Trophoblast cell (in vitro differentiated cells and primary cell): ENCODE measurements around the gene CELA3A.
"Not testable (repeated sequence)": the region's sequence is repeated elsewhere in the genome, so short reads cannot be mapped to it uniquely, and the experiment has no call there.

ENCODE experiments used
- DNase-seq, 2 donors: peaks; one replicate each; pipeline ENCODE4 v3.0.0-alpha.2; 2016
- H2AFZ ChIP-seq: 2 replicates; pipeline ENCODE4 v1.6.1; 2013; ENCODE audit warnings: low read length, moderate library complexity, mild to moderate bottlenecking; ENCODE audit not compliant: insufficient read depth, poor library complexity
- H2AK5ac ChIP-seq: 2 replicates; pipeline ENCODE4 v1.6.1; 2013; ENCODE audit warnings: mild to moderate bottlenecking, low read length
- H2BK120ac ChIP-seq: 2 replicates; pipeline ENCODE4 v1.6.1; 2013; ENCODE audit warnings: low read length, mild to moderate bottlenecking, moderate library complexity; ENCODE audit not compliant: insufficient read depth, poor library complexity
- H2BK12ac ChIP-seq: 2 replicates; pipeline ENCODE4 v1.6.1; 2013; ENCODE audit warnings: mild to moderate bottlenecking, low read length, moderate library complexity
- H2BK5ac ChIP-seq: 2 replicates; pipeline ENCODE4 v1.6.1; 2013; ENCODE audit warnings: low read length, low read depth, moderate library complexity, mild to moderate bottlenecking; ENCODE audit not compliant: poor library complexity
- H3K14ac ChIP-seq: 2 replicates; pipeline ENCODE4 v1.6.1; 2013; ENCODE audit warnings: mild to moderate bottlenecking, low read length
- H3K18ac ChIP-seq: 2 replicates; pipeline ENCODE4 v1.6.1; 2013; ENCODE audit warnings: mild to moderate bottlenecking, low read length
- H3K23ac ChIP-seq: 2 replicates; pipeline ENCODE4 v1.6.1; 2013; ENCODE audit warnings: low read length
- H3K27ac ChIP-seq: 2 replicates; pipeline ENCODE4 v1.5.1; 2013; ENCODE audit warnings: low read depth, mild to moderate bottlenecking, inconsistent platforms, low read length, moderate library complexity
- H3K27me3 ChIP-seq: 2 replicates; pipeline ENCODE4 v1.6.1; 2013; ENCODE audit warnings: inconsistent platforms, mild to moderate bottlenecking, low read length, moderate library complexity; ENCODE audit not compliant: insufficient read depth
- H3K36me3 ChIP-seq, 2 experiments: 1 replicate in 1 of 2; 2 replicates in 1 of 2; pipeline ENCODE4 v1.6.1; 2013; ENCODE audit warnings: low read length in 2 of 2, mild to moderate bottlenecking in 2 of 2, moderate library complexity in 1 of 2; ENCODE audit not compliant: insufficient read depth in 2 of 2, control insufficient read depth in 1 of 2
- H3K4ac ChIP-seq: 2 replicates; pipeline ENCODE4 v1.6.1; 2013; ENCODE audit warnings: low read depth, mild to moderate bottlenecking, low read length, moderate library complexity
- H3K4me1 ChIP-seq, 2 experiments: 1 replicate in 1 of 2; 2 replicates in 1 of 2; pipeline ENCODE4 v1.6.1; 2013; ENCODE audit warnings: low read length in 2 of 2, mild to moderate bottlenecking in 2 of 2, moderate library complexity in 1 of 2; ENCODE audit not compliant: insufficient read depth in 2 of 2, control insufficient read depth in 1 of 2
- H3K4me2 ChIP-seq: 2 replicates; pipeline ENCODE4 v1.6.1; 2013; ENCODE audit warnings: inconsistent platforms, mild to moderate bottlenecking, low read length, moderate library complexity
- H3K4me3 ChIP-seq: 2 replicates; pipeline ENCODE4 v1.5.1; 2013; ENCODE audit warnings: mild to moderate bottlenecking, low read depth, low read length, inconsistent platforms
- H3K79me1 ChIP-seq: one replicate; pipeline ENCODE4 v1.6.1; 2013; ENCODE audit warnings: low read length
- H3K79me2 ChIP-seq: 2 replicates; pipeline ENCODE4 v1.6.1; 2013; ENCODE audit warnings: low read length, mild to moderate bottlenecking; ENCODE audit not compliant: control insufficient read depth, insufficient read depth, poor library complexity
- H3K9ac ChIP-seq: 2 replicates; pipeline ENCODE4 v1.6.1; 2013; ENCODE audit warnings: mild to moderate bottlenecking, low read length
- H3K9me3 ChIP-seq: 2 replicates; pipeline ENCODE4 v1.6.1; 2013; ENCODE audit warnings: low read depth, mild to moderate bottlenecking, control low read depth, inconsistent platforms, low read length; ENCODE audit not compliant: insufficient read depth
- H4K12ac ChIP-seq: 2 replicates; pipeline ENCODE4 v1.6.1; 2013; ENCODE audit warnings: low read depth, mild to moderate bottlenecking, low read length, moderate library complexity
- H4K8ac ChIP-seq: 2 replicates; pipeline ENCODE4 v1.6.1; 2013; ENCODE audit warnings: low read depth, mild to moderate bottlenecking, low read length, moderate library complexity
- H4K91ac ChIP-seq: one replicate; pipeline ENCODE4 v1.6.1; 2013; ENCODE audit warnings: low read depth, mild to moderate bottlenecking, low read length, moderate library complexity
- WGBS: extraction: QIAGEN DNeasy Blood & Tissue Kit; methylation state at CpG from one replicate; pipeline ENCODE4 v1.1.7; 2013; ENCODE audit warnings: missing lambda C conversion rate; ENCODE audit not compliant: insufficient read length, insufficient coverage; ENCODE audit errors: extremely low coverage; 5-methylcytosine and 5-hydroxymethylcytosine counted together

CELA3A gene

DNA sequence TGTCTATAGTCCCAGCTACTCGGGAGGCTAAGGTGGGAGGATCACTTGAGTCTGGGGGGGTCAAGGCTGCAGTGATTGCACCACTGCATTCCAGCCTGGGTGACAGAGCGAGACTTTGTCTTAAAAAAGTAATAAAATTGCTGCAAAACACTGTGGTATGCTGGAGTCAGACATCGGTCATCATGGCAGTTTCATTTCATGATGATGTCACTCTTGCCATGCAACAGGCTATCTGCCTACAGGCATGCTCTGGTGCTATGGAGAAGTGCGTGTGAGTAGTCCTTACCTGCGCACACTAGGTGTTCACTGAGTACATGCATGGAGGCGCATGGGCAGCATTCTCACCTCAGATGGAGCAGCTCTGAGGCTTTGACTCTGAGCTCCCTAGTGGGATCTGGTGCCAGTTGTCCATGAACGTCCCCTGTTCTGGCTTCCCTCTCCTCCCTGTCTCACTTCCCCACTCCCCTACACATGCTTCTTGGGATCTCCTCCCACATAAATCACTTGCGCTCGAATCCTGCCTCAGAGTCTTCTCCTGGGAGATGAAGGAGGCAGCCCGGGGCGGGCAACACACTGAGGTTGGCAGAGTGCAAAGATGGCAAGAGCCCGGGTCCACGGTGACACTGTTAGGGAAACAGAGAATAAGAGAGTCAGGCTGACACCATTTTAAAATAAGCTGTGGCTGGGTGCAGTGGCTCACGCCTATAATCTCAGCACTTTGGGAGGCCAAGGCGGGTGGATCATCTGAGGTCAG, 35.0 kb upstream of the CELA3A start:
- H3K9ac ChIP-seq, result no peak overlapping the region
- H2BK120ac ChIP-seq, result no peak overlapping the region
- H3K4me2 ChIP-seq, result no peak overlapping the region
- no peak overlapping the region for H2AK5ac ChIP-seq
- WGBS, result no CpG with 5 or more reads among the region's 15 CpGs
- no peaks in the 10 kb centered on the region for H3K36me3 ChIP-seq
- H3K4me1 ChIP-seq, result peaks cover 13 to 17% of the 10 kb centered on the region in 2 experiments
- no peak overlapping the region for H2BK5ac ChIP-seq
- peaks cover 13% of the 10 kb centered on the region for H3K79me1 ChIP-seq
- H3K27ac ChIP-seq, result no peak overlapping the region
- H3K4ac ChIP-seq, result no peak overlapping the region
- H4K12ac ChIP-seq, result no peak overlapping the region
- no peaks in the 10 kb centered on the region for H3K79me2 ChIP-seq
- no peak overlapping the region for H4K91ac ChIP-seq
- no peak overlapping the region for H3K4me3 ChIP-seq
- no peak overlapping the region for H2AFZ ChIP-seq
- no peak overlapping the region for H4K8ac ChIP-seq
- no peak overlapping the region for H3K23ac ChIP-seq
- no peak overlapping the region for H3K14ac ChIP-seq
- no peaks in the 10 kb centered on the region for H3K9me3 ChIP-seq
- H2BK12ac ChIP-seq, result no peak overlapping the region
- no peak overlapping the region for H3K18ac ChIP-seq
- no peaks in the 10 kb centered on the region for H3K27me3 ChIP-seq
- DNase-seq, result peak; percentile 92 to 93

DNA sequence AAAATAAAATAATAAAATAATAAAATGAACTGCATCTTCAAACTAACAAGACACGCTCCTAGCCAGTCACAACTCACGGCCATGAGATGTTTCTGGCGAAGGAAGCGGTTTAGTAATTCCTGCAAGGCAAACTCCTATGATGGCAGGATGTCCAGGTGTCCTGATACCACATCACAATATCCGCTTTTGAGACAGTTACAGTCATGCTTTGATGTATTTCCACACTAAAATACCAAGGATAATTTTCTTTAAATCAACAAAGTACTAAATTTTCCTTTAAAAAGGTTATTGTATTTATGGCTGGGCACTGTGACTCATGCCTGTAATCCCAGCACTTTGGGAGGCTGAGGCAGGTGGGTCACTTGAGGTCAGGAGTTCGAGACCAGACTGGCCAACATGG, 34.2 kb upstream of the CELA3A start:
- not testable (repeated sequence) for H3K27me3 ChIP-seq, H3K4me3 ChIP-seq, H3K27ac ChIP-seq, H2AK5ac ChIP-seq, H2BK120ac ChIP-seq, H3K18ac ChIP-seq, H3K79me1 ChIP-seq, H3K9me3 ChIP-seq, H2AFZ ChIP-seq, H2BK5ac ChIP-seq, H3K9ac ChIP-seq, H3K4me2 ChIP-seq, H4K91ac ChIP-seq, H3K4me1 ChIP-seq, H3K4ac ChIP-seq, H4K8ac ChIP-seq, H2BK12ac ChIP-seq, H4K12ac ChIP-seq, H3K79me2 ChIP-seq, H3K36me3 ChIP-seq, DNase-seq, H3K23ac ChIP-seq, H3K14ac ChIP-seq
- WGBS, result no CpG with 5 or more reads among the region's 6 CpGs

DNA sequence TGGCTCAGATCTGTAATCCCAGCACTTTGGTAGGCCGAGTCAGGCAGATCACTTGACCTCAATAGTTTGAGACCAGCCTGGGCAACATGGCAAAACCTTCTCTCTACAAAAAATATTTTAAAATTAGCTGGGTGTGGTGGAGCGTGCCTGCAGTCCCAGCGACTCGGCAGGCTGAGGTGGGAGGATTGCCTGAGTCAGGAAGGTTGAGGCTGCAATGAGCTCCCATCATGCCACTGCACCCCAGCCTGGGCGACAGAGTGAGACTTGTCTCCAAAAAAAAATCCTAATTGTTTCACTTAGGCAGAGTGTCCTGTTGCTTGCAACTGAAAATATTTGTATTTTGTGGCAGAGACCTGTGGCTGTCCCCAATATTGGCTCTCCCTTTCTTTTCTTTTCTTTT, 32.4 kb upstream of the CELA3A start:
- H3K23ac ChIP-seq, H3K4me1 ChIP-seq, H2AK5ac ChIP-seq, H2BK12ac ChIP-seq, H3K9ac ChIP-seq, H2AFZ ChIP-seq, H3K27me3 ChIP-seq, H3K27ac ChIP-seq, H3K79me2 ChIP-seq, H3K36me3 ChIP-seq, H4K8ac ChIP-seq, H3K9me3 ChIP-seq, H2BK120ac ChIP-seq, H4K91ac ChIP-seq, DNase-seq, H3K79me1 ChIP-seq, H2BK5ac ChIP-seq, H4K12ac ChIP-seq, H3K18ac ChIP-seq, H3K4me2 ChIP-seq, H3K14ac ChIP-seq, H3K4ac ChIP-seq, H3K4me3 ChIP-seq: not testable (repeated sequence)
- WGBS, result no CpG with 5 or more reads among the region's 5 CpGs

DNA sequence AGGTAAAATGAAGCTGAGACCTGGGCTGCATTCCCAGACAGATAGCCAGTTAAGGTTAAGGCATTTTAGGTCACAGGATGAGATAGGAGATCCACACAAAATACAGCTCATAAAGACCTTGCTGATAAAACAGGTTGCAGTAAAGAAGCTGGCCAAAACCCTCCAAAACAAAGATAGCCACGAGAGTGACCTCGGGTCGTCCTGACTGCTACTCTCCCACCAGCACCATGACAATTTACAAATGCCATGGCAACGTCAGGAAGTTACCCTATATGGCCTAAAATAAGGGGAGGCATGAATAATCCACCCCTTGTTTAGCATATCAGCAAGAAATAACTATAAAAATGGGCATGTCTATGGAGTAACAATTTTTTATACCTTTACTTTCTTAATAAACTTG, 30.9 kb upstream of the CELA3A start:
- not testable (repeated sequence) for H3K14ac ChIP-seq, H2AFZ ChIP-seq, H2BK5ac ChIP-seq, H4K12ac ChIP-seq, H3K4me1 ChIP-seq, H3K79me2 ChIP-seq, H3K23ac ChIP-seq, H3K4ac ChIP-seq, H3K79me1 ChIP-seq, H3K9me3 ChIP-seq, H4K8ac ChIP-seq, H3K18ac ChIP-seq, H2AK5ac ChIP-seq, H2BK120ac ChIP-seq, H4K91ac ChIP-seq, H3K27ac ChIP-seq, H3K4me2 ChIP-seq, H3K27me3 ChIP-seq, H3K9ac ChIP-seq, DNase-seq, H3K36me3 ChIP-seq, H3K4me3 ChIP-seq, H2BK12ac ChIP-seq
- WGBS, result no CpG with 5 or more reads among the region's 4 CpGs
